ENCODE data around the gene ZCRB1.

ZCRB1 gene

DNA sequence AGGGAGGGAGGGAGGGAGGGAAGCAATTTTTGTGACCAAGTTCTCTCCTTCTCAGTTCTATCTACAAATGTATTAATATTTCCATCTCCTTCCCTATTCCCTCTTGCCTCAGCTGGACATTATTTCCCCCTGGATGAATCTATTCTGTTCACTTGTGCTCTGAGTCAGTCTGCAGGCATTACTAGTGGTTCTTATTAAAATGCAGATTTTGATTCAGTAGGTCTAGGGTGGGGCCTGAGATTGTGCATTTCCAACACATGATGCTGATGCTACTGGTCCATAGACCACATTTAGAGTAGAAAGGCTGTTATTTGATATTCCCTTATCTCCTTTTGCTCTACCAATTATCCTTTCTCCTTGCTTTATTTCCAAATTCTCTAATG lies 47.8 kb downstream of the ZCRB1 start:
- no peak for DNase-seq (ENCODE audit: low read depth)

DNA sequence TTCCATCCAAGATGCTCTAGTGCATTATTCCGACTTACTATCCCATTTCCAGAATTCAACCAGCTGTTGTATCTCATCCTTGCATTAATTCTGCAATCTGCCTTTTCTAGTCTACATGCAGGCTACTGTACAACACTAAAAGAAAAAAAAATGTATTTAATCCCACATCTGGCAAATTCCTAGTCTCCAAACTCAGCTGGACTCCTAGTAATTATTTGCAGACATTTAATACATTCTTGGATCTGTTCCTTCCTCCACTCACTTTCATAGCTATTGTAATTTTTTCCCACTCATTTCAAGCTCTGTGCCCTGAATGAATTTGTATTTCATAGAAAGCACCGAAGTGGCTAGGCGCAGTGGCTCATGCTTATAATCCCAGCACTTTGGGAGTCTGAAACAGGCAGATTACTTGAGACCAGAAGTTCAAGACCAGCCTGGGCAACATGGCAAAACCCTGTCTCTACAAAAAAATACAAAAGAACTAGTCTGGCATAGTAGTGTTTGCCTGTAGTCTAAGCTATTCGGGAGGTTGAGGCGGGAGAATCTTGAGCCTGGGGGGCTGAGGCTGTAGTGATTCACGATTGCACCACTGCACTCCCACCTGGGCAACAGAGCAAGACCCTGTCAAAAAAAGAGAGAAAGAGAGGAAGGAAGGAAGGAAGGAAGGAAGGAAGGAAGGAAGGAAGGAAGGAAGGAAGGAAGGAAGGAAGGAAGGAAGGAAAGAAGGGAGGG lies 48.3 kb downstream of the ZCRB1 start:
- DNase-seq (ENCODE audit: low read depth): no peak

DNA sequence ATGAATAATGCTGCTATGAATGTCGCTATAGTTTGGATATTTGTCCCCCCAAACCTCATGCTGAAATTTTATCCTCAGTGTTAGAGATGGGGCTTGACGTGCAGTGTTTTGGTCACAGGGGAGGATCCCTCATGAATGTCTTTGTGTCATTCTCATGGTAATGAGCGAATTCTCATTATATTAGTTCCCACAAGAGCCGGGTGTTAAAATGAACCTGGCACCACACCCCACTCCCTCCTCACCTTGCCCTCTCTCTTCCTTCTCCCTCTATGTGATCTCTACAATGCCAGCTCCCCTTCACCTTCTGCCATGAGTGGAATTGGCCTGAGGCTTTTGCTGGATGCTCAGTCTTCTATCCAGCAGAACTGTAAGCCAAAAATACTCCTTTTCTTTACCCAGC lies 50.4 kb downstream of the ZCRB1 start:
- no peak for DNase-seq (ENCODE audit: low read depth)

- DNase-seq (ENCODE audit: low read depth): no peak
Observed at GRCh38 chr12:42273706-42274105, 52.2 kb downstream of the ZCRB1 start.

GRCh38 chr12:42270596-42270995 lies 55.3 kb downstream of the ZCRB1 start:
- DNase-seq (ENCODE audit: low read depth): no peak

GRCh38 chr12:42267413-42268190 lies 58.3 kb downstream of the ZCRB1 start:
- no peak for DNase-seq (ENCODE audit: low read depth)

- no peak for DNase-seq (ENCODE audit: low read depth)
Observed at GRCh38 chr12:42266579-42267230, 59.2 kb downstream of the ZCRB1 start.

DNA sequence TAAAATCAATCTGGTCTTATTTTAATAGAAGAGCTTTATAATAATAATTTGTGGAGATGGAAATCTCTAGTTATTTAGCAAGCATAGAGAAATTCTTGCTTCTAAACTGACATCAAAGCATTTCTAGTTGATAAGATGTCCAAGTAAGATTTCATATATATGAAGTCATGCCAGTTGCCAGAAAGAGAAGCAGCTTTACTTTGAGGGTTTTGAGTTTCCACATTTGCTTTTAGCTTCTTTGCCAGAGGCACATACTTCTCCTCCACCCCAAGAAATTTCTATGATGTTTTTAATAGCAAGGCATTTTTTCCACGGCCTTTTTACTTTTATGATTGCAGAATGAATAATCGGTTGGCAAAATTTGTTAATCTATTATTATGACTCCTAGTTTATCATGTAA lies 63.6 kb downstream of the ZCRB1 start:
- DNase-seq (ENCODE audit: low read depth): no peak

Data from T follicular helper cell (primary cell).